CD4-positive, alpha-beta T cell (primary cell): ENCODE results near the gene SLC35D2. TPM values are rescaled to one million over a fixed set of nuclear protein-coding genes. Genes with fewer than 3 reads are reported as not detected.
A peak's percentile ranks its signal among the peaks of the same experiment; 100 is the strongest.

ENCODE experiments used
- ATAC-seq: fragments of 200-7000 bp; cut with Tn5 transposase; one replicate; pipeline ENCODE4 v1.10.0; 2022; ENCODE audit warnings: mild to moderate bottlenecking; ENCODE audit not compliant: poor library complexity
- CTCF ChIA-PET: fragments of 350-600 bp; sonication (Branson Sonifier 250); formaldehyde crosslinking; loops from one replicate; lab custom pipeline; 2021; ENCODE audit warnings: antibody characterized with exemption, inconsistent platforms; lab: Charles Lee
- POLR2A ChIA-PET: fragments of 350-600 bp; sonication (Branson Sonifier 250); formaldehyde crosslinking; loops from one replicate; lab custom pipeline; 2021; ENCODE audit warnings: antibody characterized with exemption, inconsistent platforms; lab: Charles Lee
- DNase-seq, 14 experiments: peaks; one replicate each; pipeline ENCODE4 v3.0.0-alpha.2; 2013 to 2020; ENCODE audit warnings: mixed read lengths in 2 of 14
- H3K27ac ChIP-seq, 2 donors: one replicate each; pipeline versions ENCODE4 v1.5.1 to v1.7.0; 2013; ENCODE audit warnings: low read length in 2 of 2, low read depth in 1 of 2, mild to moderate bottlenecking in 1 of 2
- H3K27me3 ChIP-seq, 2 experiments: 1 replicate in 1 of 2; 2 replicates in 1 of 2; pipeline versions ENCODE4 v1.6.1 to v1.7.0; 2013; ENCODE audit warnings: low read length in 2 of 2, control low read depth in 1 of 2, mild to moderate bottlenecking in 1 of 2, moderate library complexity in 1 of 2; ENCODE audit not compliant: insufficient read depth in 2 of 2, control insufficient read depth in 1 of 2
- H3K36me3 ChIP-seq: one replicate; pipeline ENCODE4 v1.6.1; 2013; ENCODE audit warnings: low read length, control low read depth; ENCODE audit not compliant: insufficient read depth
- H3K4me1 ChIP-seq: one replicate; pipeline ENCODE4 v1.6.1; 2013; ENCODE audit warnings: low read length, control low read depth; ENCODE audit not compliant: insufficient read depth
- H3K4me3 ChIP-seq: one replicate; pipeline ENCODE4 v1.5.1; 2013; ENCODE audit warnings: mild to moderate bottlenecking, low read length, moderate library complexity
- H3K9me3 ChIP-seq, 2 experiments: 1 replicate in 1 of 2; 2 replicates in 1 of 2; pipeline versions ENCODE4 v1.6.1 to v1.7.0; 2013; ENCODE audit warnings: low read length in 2 of 2, mild to moderate bottlenecking in 2 of 2, control low read depth in 1 of 2, moderate library complexity in 1 of 2; ENCODE audit not compliant: control insufficient read depth in 1 of 2, insufficient read depth in 1 of 2
- H3K27ac Mint-ChIP-seq: one replicate; pipeline ENCODE4 v1.8.0; 2020; ENCODE audit warnings: mixed read lengths
- H3K27me3 Mint-ChIP-seq: one replicate; pipeline ENCODE4 v1.8.0; 2021; ENCODE audit warnings: mixed read lengths
- H3K36me3 Mint-ChIP-seq: one replicate; pipeline ENCODE4 v1.8.0; 2021; ENCODE audit warnings: low read depth, mixed read lengths
- H3K4me1 Mint-ChIP-seq: one replicate; pipeline ENCODE4 v1.8.0; 2021; ENCODE audit warnings: low read depth, mixed read lengths
- H3K4me3 Mint-ChIP-seq: one replicate; pipeline ENCODE4 v1.8.0; 2020; ENCODE audit warnings: mild to moderate bottlenecking, mixed read lengths
- H3K9me3 Mint-ChIP-seq: one replicate; pipeline ENCODE4 v1.8.0; 2020; ENCODE audit warnings: mixed read lengths
- CTCF ChIP-seq: fragments of 200-600 bp; IDR thresholded peaks from one replicate; pipeline ENCODE4 v1.8.0; 2022; ENCODE audit warnings: antibody characterized with exemption, mild to moderate bottlenecking
- intact Hi-C, 2 experiments: fragments of 100-400 bp; cut with DNase I in 1 of 2; cut with micrococcal nuclease in 1 of 2; formaldehyde crosslinking; loops; one replicate each; pipeline versions ENCODE4 v1.15.1 to v1.9.0; 2023 to 2025; cut with DNase I, micrococcal nuclease
- total RNA-seq, 174 experiments: library from RNA in 2 of 174; stranded (reverse) in 2 of 174; gene quantifications; one replicate each; pipeline ENCODE4 v1.2.3 and lab custom pipeline; 2021 to 2026

SLC35D2 gene
- total RNA-seq, 2 experiments from 2014 or later: 13.2 to 14.7 TPM

GRCh38 chr9:96320749-96321280 lies 62.7 kb downstream of the SLC35D2 start:
- no peaks in the 10 kb centered on the region for H3K9me3 ChIP-seq
- H3K9me3 Mint-ChIP-seq: no peaks in the 10 kb centered on the region
- no peak for ATAC-seq
- POLR2A ChIA-PET: interaction anchor here (0.6 kb wide), 1 partner anchor 130 kb away, joined by 3 read pairs; no protein-coding TSS in a partner anchor
- CTCF ChIA-PET: no interaction called here
- DNase-seq: no peak
- H3K4me1 ChIP-seq: no peaks in the 10 kb centered on the region
- peaks cover 4% of the 10 kb centered on the region for H3K27me3 Mint-ChIP-seq
- no peaks in the 10 kb centered on the region for H3K4me1 Mint-ChIP-seq
- H3K27ac Mint-ChIP-seq: no peak overlapping the region
- H3K27me3 ChIP-seq: no peaks in the 10 kb centered on the region
- peaks cover 4% of the 10 kb centered on the region for H3K36me3 Mint-ChIP-seq
- H3K36me3 ChIP-seq: peaks cover 3% of the 10 kb centered on the region
- H3K27ac ChIP-seq: no peak overlapping the region
- intact Hi-C loops: loop anchor here in 1 of 2 experiments (10.0 kb wide), 1 partner anchor 134 kb away; the partner anchor contains the start of gene HABP4
- no peak overlapping the region for H3K4me3 ChIP-seq
- no peak for TF ChIP-seq CTCF
- no peak overlapping the region for H3K4me3 Mint-ChIP-seq

DNA sequence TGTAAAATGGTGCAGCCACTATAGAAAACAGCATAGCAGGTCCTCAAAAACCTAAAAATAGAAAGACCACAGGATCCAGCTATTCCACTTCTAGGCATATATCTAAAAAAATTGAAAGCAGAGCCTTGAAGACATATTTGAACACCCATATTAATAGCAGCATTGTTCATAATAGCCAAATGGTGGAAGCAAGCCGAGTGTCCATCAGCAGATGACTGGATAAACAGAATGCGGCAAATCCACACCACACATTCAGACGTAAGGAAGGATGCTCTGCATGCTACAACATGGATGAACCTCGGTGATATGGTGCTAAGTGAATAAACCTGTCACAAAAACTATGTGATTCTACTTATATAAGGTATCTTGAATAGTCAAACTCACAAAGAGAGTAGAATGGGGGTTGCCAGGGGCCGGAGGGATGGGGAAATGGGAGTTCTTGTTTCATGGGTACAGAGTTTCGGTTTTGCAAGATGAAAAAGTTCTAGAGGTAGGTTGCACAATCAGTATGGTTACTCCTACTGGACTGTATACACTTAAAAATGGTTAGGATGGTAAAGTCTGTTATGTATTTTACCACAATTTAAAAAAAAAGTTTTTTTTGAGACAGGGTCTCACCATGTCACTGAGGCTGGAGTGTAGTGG lies 64.5 kb downstream of the SLC35D2 start:
- Histone ChIP-seq H3K27ac (no peak overlapping the region), H3K9me3 (peaks cover 0 to under 1% of the 10 kb centered on the region in 2 experiments), H3K4me1 (no peaks in the 10 kb centered on the region), H3K36me3 (peaks cover 3% of the 10 kb centered on the region), H3K4me3 (no peak overlapping the region), H3K27me3 (no peaks in the 10 kb centered on the region)
- H3K9me3 Mint-ChIP-seq: no peaks in the 10 kb centered on the region
- TF ChIP-seq CTCF: no peak
- DNase-seq (peak in 1 of 14 experiments; percentile 9), ATAC-seq (no peak)
- H3K4me1 Mint-ChIP-seq: no peaks in the 10 kb centered on the region
- intact Hi-C loops: loop anchor here in 1 of 2 experiments (10.0 kb wide), 1 partner anchor 1054 kb away; no protein-coding TSS in a partner anchor
- peaks cover 4% of the 10 kb centered on the region for H3K36me3 Mint-ChIP-seq
- ChIA-PET POLR2A (no interaction called here), CTCF (interaction anchor here (2.1 kb wide), 1 partner anchor 10 kb away, joined by 11 read pairs; no protein-coding TSS in a partner anchor)
- H3K27ac Mint-ChIP-seq: no peak overlapping the region
- peaks cover 4% of the 10 kb centered on the region for H3K27me3 Mint-ChIP-seq
- H3K4me3 Mint-ChIP-seq: no peak overlapping the region

GRCh38 chr9:96317335-96317980 lies 66.1 kb downstream of the SLC35D2 start:
- H3K36me3 ChIP-seq: peaks cover 3% of the 10 kb centered on the region
- TF ChIP-seq CTCF: peak; percentile 84
- POLR2A ChIA-PET: interaction anchor here (0.9 kb wide), 1 partner anchor 133 kb away, joined by 3 read pairs; no protein-coding TSS in a partner anchor
- DNase-seq (peak in 13 of 14 experiments; percentile 4 to 72 (median 46)), ATAC-seq (peak; percentile 58)
- no peak overlapping the region for H3K27ac Mint-ChIP-seq
- H3K9me3 Mint-ChIP-seq: no peaks in the 10 kb centered on the region
- H3K27ac ChIP-seq: no peak overlapping the region
- CTCF ChIA-PET: interaction anchor here (0.7 to 2.2 kb wide), 6 partner anchors 9 to 1636 kb away, joined by 3 to 14 read pairs (median 4); no protein-coding TSS in a partner anchor
- H3K27me3 ChIP-seq: no peaks in the 10 kb centered on the region
- peaks cover 4% of the 10 kb centered on the region for H3K36me3 Mint-ChIP-seq
- no peaks in the 10 kb centered on the region for H3K4me1 Mint-ChIP-seq
- H3K4me3 ChIP-seq: no peak overlapping the region
- no peak overlapping the region for H3K4me3 Mint-ChIP-seq
- no peaks in the 10 kb centered on the region for H3K4me1 ChIP-seq
- H3K9me3 ChIP-seq: peaks cover 9 to 14% of the 10 kb centered on the region in 2 experiments
- intact Hi-C loops: loop anchor here (1.0 to 10.0 kb wide), 4 partner anchors 85 to 1636 kb away; no protein-coding TSS in a partner anchor
- H3K27me3 Mint-ChIP-seq: peaks cover 4% of the 10 kb centered on the region
